ENCODE measurements around the gene CORIN. TPM values are rescaled to one million over a fixed set of nuclear protein-coding genes. Genes with fewer than 3 reads are reported as not detected.

CORIN gene
- polyA plus RNA-seq, 1 of the 3 experiments (the other 2 are of a cell fraction): 1.1 TPM

DNA sequence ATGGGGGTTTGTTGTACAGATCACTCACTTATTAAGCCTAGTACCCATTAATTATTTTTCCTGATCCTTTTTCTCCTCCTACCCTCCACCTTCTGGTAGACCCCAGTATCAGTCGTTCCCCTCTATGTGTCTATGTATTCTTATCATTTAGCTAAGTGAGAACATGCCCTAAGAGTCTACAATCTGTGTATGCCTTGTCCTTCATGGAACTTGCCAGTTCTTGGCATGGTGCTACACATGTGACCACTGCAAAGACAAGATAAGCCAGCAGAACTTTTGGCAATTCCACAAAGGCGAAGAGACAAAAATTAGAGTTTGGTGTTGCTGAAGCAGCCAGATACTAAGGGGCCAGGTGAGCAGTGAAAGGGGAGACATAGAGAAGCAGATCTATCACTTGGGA is 101.3 kb downstream of the CORIN start:
- Histone ChIP-seq H3K4me2 (no peak overlapping the region), H3K36me3 (replicated peaks in 1 of 2; ENCODE audit: control insufficient read depth in 1 of 2, insufficient read depth in 2 of 2, low read length in 1 of 2) (no peaks in the 10 kb centered on the region), H3K9me2 (no peaks in the 10 kb centered on the region), H3K79me2 (ENCODE audit: insufficient read depth) (no peaks in the 10 kb centered on the region), H3K27ac (ENCODE audit: low read depth in 2 of 2, low read length in 1 of 2) (no peak overlapping the region), H3K27me3 (ENCODE audit: insufficient read depth) (no peaks in the 10 kb centered on the region), H3F3A (replicated peaks; ENCODE audit: insufficient read depth) (no peaks in the 10 kb centered on the region), H3K4me1 (ENCODE audit: control insufficient read depth in 1 of 2, insufficient read depth in 2 of 2, low read depth in 1 of 2, low read length in 1 of 2) (no peaks in the 10 kb centered on the region), H3K4me3 (ENCODE audit: low read depth in 2 of 2, low read length in 1 of 2) (no peak overlapping the region), H3K9me3 (no peaks in the 10 kb centered on the region; the same call in 1 of the 2 replicates), H3K9ac (no peak overlapping the region), H2AFZ (ENCODE audit: low read depth) (no peak overlapping the region), H4K20me1 (ENCODE audit: insufficient read depth) (no peaks in the 10 kb centered on the region)
- CTCF ChIA-PET: interaction anchor here (1.4 kb wide), 1 partner anchor 31 kb away, joined by 6 read pairs; no protein-coding TSS in a partner anchor
- no peak for DNase-seq
- WGBS (ENCODE audit: low lambda C conversion rate): 53% methylated on average over 2 of the region's 2 CpGs
- POLR2A ChIA-PET: no interaction called here
- TF ChIP-seq TEAD4 (IDR thresholded peaks at IDR 0.05; ENCODE audit: borderline replicate concordance, insufficient read depth) (no peak), JUND (IDR thresholded peaks at IDR 0.05) (no peak), PBX3 (IDR thresholded peaks at IDR 0.05) (no peak), RAD21 (IDR thresholded peaks at IDR 0.05; ENCODE audit: low read length) (no peak), YY1 (IDR thresholded peaks at IDR 0.05; ENCODE audit: low read depth) (no peak), TCF12 (IDR thresholded peaks at IDR 0.05) (no peak), GATA2 (CRISPR knock-in tag; IDR thresholded peaks at IDR 0.05) (no peak), RFX5 (IDR thresholded peaks at IDR 0.05; ENCODE audit: low read length) (no peak), USF2 (IDR thresholded peaks at IDR 0.05; ENCODE audit: borderline replicate concordance, low read depth, low read length) (no peak), USF1 (IDR thresholded peaks at IDR 0.05; ENCODE audit: borderline replicate concordance, low read depth) (no peak), FOXJ3 (CRISPR knock-in tag; IDR thresholded peaks at IDR 0.05) (no peak), TAF1 (IDR thresholded peaks at IDR 0.05; ENCODE audit: borderline replicate concordance, low read depth, low read length) (no peak), EZH2phosphoT487 (IDR thresholded peaks at IDR 0.05; ENCODE audit: borderline replicate concordance, low read depth) (no peak)
- TF ChIP-seq, protein P1, sequence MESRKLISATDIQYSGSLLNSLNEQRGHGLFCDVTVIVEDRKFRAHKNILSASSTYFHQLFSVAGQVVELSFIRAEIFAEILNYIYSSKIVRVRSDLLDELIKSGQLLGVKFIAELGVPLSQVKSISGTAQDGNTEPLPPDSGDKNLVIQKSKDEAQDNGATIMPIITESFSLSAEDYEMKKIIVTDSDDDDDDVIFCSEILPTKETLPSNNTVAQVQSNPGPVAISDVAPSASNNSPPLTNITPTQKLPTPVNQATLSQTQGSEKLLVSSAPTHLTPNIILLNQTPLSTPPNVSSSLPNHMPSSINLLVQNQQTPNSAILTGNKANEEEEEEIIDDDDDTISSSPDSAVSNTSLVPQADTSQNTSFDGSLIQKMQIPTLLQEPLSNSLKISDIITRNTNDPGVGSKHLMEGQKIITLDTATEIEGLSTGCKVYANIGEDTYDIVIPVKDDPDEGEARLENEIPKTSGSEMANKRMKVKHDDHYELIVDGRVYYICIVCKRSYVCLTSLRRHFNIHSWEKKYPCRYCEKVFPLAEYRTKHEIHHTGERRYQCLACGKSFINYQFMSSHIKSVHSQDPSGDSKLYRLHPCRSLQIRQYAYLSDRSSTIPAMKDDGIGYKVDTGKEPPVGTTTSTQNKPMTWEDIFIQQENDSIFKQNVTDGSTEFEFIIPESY (IDR thresholded peaks at IDR 0.05; ENCODE audit: borderline replicate concordance, low read depth): no peak
- TF ChIP-seq, protein P2, sequence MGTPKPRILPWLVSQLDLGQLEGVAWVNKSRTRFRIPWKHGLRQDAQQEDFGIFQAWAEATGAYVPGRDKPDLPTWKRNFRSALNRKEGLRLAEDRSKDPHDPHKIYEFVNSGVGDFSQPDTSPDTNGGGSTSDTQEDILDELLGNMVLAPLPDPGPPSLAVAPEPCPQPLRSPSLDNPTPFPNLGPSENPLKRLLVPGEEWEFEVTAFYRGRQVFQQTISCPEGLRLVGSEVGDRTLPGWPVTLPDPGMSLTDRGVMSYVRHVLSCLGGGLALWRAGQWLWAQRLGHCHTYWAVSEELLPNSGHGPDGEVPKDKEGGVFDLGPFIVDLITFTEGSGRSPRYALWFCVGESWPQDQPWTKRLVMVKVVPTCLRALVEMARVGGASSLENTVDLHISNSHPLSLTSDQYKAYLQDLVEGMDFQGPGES (IDR thresholded peaks at IDR 0.05; ENCODE audit: low read depth, low read length): no peak

Measured in SK-N-SH (cell line).